RPMI7951 (cell line): ENCODE measurements around the gene VWC2L. TPM values are rescaled to one million over a fixed set of nuclear protein-coding genes. Genes with fewer than 3 reads are reported as not detected.

Experiments used
- DNase-seq: peaks from one replicate; pipeline ENCODE4 v3.0.0-alpha.2; 2012; ENCODE audit warnings: low read depth
- total RNA-seq: library from RNA; depleted of rRNA; stranded (reverse); fragments of >200 nt; shearing (Covaris generic); gene quantifications from 2 replicates; pipeline ENCODE4 v1.2.3, GENCODE V29; 2014

VWC2L gene
- total RNA-seq, 1 experiment from 2014 or later = not detected

- no peak for DNase-seq
Observed at GRCh38 chr2:214469728-214470127, 58.9 kb downstream of the VWC2L start.

GRCh38 chr2:214471382-214471781 is 60.5 kb downstream of the VWC2L start:
- DNase-seq = no peak

GRCh38 chr2:214471990-214472389 is 61.1 kb downstream of the VWC2L start:
- no peak for DNase-seq

GRCh38 chr2:214477305-214477704 is 66.5 kb downstream of the VWC2L start:
- DNase-seq = no peak

- peak; percentile 2 for DNase-seq
Observed at GRCh38 chr2:214481204-214481603, 70.3 kb downstream of the VWC2L start.

GRCh38 chr2:214482728-214483127 is 71.9 kb downstream of the VWC2L start:
- no peak for DNase-seq

- DNase-seq = no peak
Observed at GRCh38 chr2:214484239-214484638, 73.4 kb downstream of the VWC2L start.

- DNase-seq = no peak
Observed at GRCh38 chr2:214484701-214485100, 73.8 kb downstream of the VWC2L start.

- DNase-seq = no peak
Observed at GRCh38 chr2:214489181-214489580, 78.3 kb downstream of the VWC2L start.

- no peak for DNase-seq
Observed at GRCh38 chr2:214489702-214490101, 78.8 kb downstream of the VWC2L start.

GRCh38 chr2:214492152-214492551 is 81.3 kb downstream of the VWC2L start:
- no peak for DNase-seq

- no peak for DNase-seq
Observed at GRCh38 chr2:214492608-214493007, 81.8 kb downstream of the VWC2L start.

GRCh38 chr2:214497489-214497888 is 86.6 kb downstream of the VWC2L start:
- no peak for DNase-seq

GRCh38 chr2:214503568-214503967 is 92.7 kb downstream of the VWC2L start:
- no peak for DNase-seq

- no peak for DNase-seq
Observed at GRCh38 chr2:214504599-214505376, 93.9 kb downstream of the VWC2L start.

GRCh38 chr2:214507032-214507431 is 96.2 kb downstream of the VWC2L start:
- no peak for DNase-seq

GRCh38 chr2:214514704-214515103 is 103.8 kb downstream of the VWC2L start:
- no peak for DNase-seq

GRCh38 chr2:214515111-214515510 is 104.3 kb downstream of the VWC2L start:
- no peak for DNase-seq

- DNase-seq = no peak
Observed at GRCh38 chr2:214519258-214519818, 108.5 kb downstream of the VWC2L start.

- DNase-seq = no peak
Observed at GRCh38 chr2:214529021-214529420, 118.2 kb downstream of the VWC2L start.

- DNase-seq = no peak
Observed at GRCh38 chr2:214529514-214529913, 118.7 kb downstream of the VWC2L start.

GRCh38 chr2:214533541-214533940 is 122.7 kb downstream of the VWC2L start:
- DNase-seq = peak; percentile 6

- DNase-seq = no peak
Observed at GRCh38 chr2:214536625-214537024, 125.8 kb downstream of the VWC2L start.

- DNase-seq = no peak
Observed at GRCh38 chr2:214537929-214538328, 127.1 kb downstream of the VWC2L start.
